ENCODE measurements around the gene STOML3. TPM values are rescaled to one million over a fixed set of nuclear protein-coding genes. Genes with fewer than 3 reads are reported as not detected.
A peak's percentile ranks its signal among the peaks of the same experiment; 100 is the strongest.

The STOML3 gene
- total RNA-seq, 2 donors from 2014 or later: not detected

- Mint-ChIP-seq H3K27ac (no peak overlapping the region), H3K9me3 (no peaks in the 10 kb centered on the region), H3K4me1 (ENCODE audit: low read depth) (no peaks in the 10 kb centered on the region), H3K36me3 (ENCODE audit: insufficient read depth in 2 of 2) (no peaks in the 10 kb centered on the region), H3K4me3 (no peak overlapping the region), H3K27me3 (ENCODE audit: low read depth) (peaks cover 4% of the 10 kb centered on the region)
- DNase-seq: no peak
- ATAC-seq (replicated peaks in 1 of 2): no peak
Measured at GRCh38 chr13:38969187-38969586, 21.4 kb downstream of the STOML3 start.

GRCh38 chr13:38967446-38967845, 23.2 kb downstream of the STOML3 start:
- peaks cover 7% of the 10 kb centered on the region for H3K27me3 Mint-ChIP-seq (ENCODE audit: low read depth)
- no peaks in the 10 kb centered on the region for H3K36me3 Mint-ChIP-seq (ENCODE audit: insufficient read depth in 2 of 2)
- H3K27ac Mint-ChIP-seq: no peak overlapping the region

GRCh38 chr13:38965281-38965680, 25.4 kb downstream of the STOML3 start:
- ATAC-seq (replicated peaks in 1 of 2) (no peak), DNase-seq (no peak)
- Mint-ChIP-seq H3K9me3 (peaks cover 0 to 4% of the 10 kb centered on the region in 2 donors), H3K4me3 (no peak overlapping the region), H3K36me3 (ENCODE audit: insufficient read depth in 2 of 2) (no peaks in the 10 kb centered on the region), H3K4me1 (ENCODE audit: low read depth) (no peaks in the 10 kb centered on the region), H3K27me3 (ENCODE audit: low read depth) (peaks cover 18% of the 10 kb centered on the region), H3K27ac (no peak overlapping the region)

More at GRCh38 chr13:38967446-38967845, 23.2 kb downstream of the STOML3 start:
- H3K4me1 Mint-ChIP-seq (ENCODE audit: low read depth): no peaks in the 10 kb centered on the region
- DNase-seq (no peak), ATAC-seq (replicated peaks in 1 of 2) (no peak)
- H3K4me3 Mint-ChIP-seq: no peak overlapping the region
- no peaks in the 10 kb centered on the region for H3K9me3 Mint-ChIP-seq

- no peak for DNase-seq
- H3K27me3 Mint-ChIP-seq (ENCODE audit: low read depth): peaks cover 18% of the 10 kb centered on the region
- H3K27ac Mint-ChIP-seq: no peak overlapping the region
- no peak overlapping the region for H3K4me3 Mint-ChIP-seq
- no peak for ATAC-seq (replicated peaks in 1 of 2)
- H3K36me3 Mint-ChIP-seq (ENCODE audit: insufficient read depth in 2 of 2): peaks cover 0 to 2% of the 10 kb centered on the region in 2 donors
- H3K9me3 Mint-ChIP-seq: peaks cover 0 to 4% of the 10 kb centered on the region in 2 donors
- H3K4me1 Mint-ChIP-seq (ENCODE audit: low read depth): no peaks in the 10 kb centered on the region
Measured at GRCh38 chr13:38960175-38960574, 30.5 kb downstream of the STOML3 start.

GRCh38 chr13:38957794-38958592, 32.6 kb downstream of the STOML3 start:
- Mint-ChIP-seq H3K36me3 (ENCODE audit: insufficient read depth in 2 of 2) (peaks cover 0 to 2% of the 10 kb centered on the region in 2 donors), H3K4me3 (no peak overlapping the region), H3K27ac (no peak overlapping the region), H3K4me1 (ENCODE audit: low read depth) (no peaks in the 10 kb centered on the region), H3K27me3 (ENCODE audit: low read depth) (peaks cover 26% of the 10 kb centered on the region), H3K9me3 (peaks cover 0 to 4% of the 10 kb centered on the region in 2 donors)
- ATAC-seq (replicated peaks in 1 of 2) (no peak), DNase-seq (no peak)

- H3K27ac Mint-ChIP-seq: no peak overlapping the region
- peaks cover 0 to 2% of the 10 kb centered on the region in 2 donors for H3K36me3 Mint-ChIP-seq (ENCODE audit: insufficient read depth in 2 of 2)
- no peak for DNase-seq
- H3K27me3 Mint-ChIP-seq (ENCODE audit: low read depth): peaks cover 16% of the 10 kb centered on the region
- no peak overlapping the region for H3K4me3 Mint-ChIP-seq
- no peak for ATAC-seq (replicated peaks in 1 of 2)
- H3K4me1 Mint-ChIP-seq (ENCODE audit: low read depth): peaks cover 17% of the 10 kb centered on the region
- no peaks in the 10 kb centered on the region for H3K9me3 Mint-ChIP-seq
Measured at GRCh38 chr13:38954844-38955243, 35.8 kb downstream of the STOML3 start.

GRCh38 chr13:38954291-38954690, 36.3 kb downstream of the STOML3 start:
- H3K27ac Mint-ChIP-seq: no peak overlapping the region
- DNase-seq: no peak
- H3K36me3 Mint-ChIP-seq (ENCODE audit: insufficient read depth in 2 of 2): peaks cover 0 to 2% of the 10 kb centered on the region in 2 donors
- H3K4me1 Mint-ChIP-seq (ENCODE audit: low read depth): peaks cover 17% of the 10 kb centered on the region
- H3K9me3 Mint-ChIP-seq: peaks cover 0 to 1% of the 10 kb centered on the region in 2 donors
- H3K27me3 Mint-ChIP-seq (ENCODE audit: low read depth): peaks cover 21% of the 10 kb centered on the region
- no peak overlapping the region for H3K4me3 Mint-ChIP-seq
- no peak for ATAC-seq (replicated peaks in 1 of 2)

- Mint-ChIP-seq H3K9me3 (peaks cover 0 to 1% of the 10 kb centered on the region in 2 donors), H3K4me1 (ENCODE audit: low read depth) (peaks cover 17% of the 10 kb centered on the region), H3K27ac (no peak overlapping the region), H3K27me3 (ENCODE audit: low read depth) (peaks cover 23% of the 10 kb centered on the region), H3K36me3 (ENCODE audit: insufficient read depth in 2 of 2) (peaks cover 0 to under 1% of the 10 kb centered on the region in 2 donors), H3K4me3 (no peak overlapping the region)
- no peak for ATAC-seq (replicated peaks in 1 of 2)
- no peak for DNase-seq
Measured at GRCh38 chr13:38952827-38953226, 37.8 kb downstream of the STOML3 start.

- Mint-ChIP-seq H3K27me3 (ENCODE audit: low read depth) (peaks cover 24% of the 10 kb centered on the region), H3K4me1 (ENCODE audit: low read depth) (peaks cover 17% of the 10 kb centered on the region), H3K36me3 (ENCODE audit: insufficient read depth in 2 of 2) (no peaks in the 10 kb centered on the region), H3K27ac (no peak overlapping the region), H3K9me3 (peaks cover 0 to 1% of the 10 kb centered on the region in 2 donors), H3K4me3 (peak overlapping the region; percentile 4 to 15)
- DNase-seq (peak; percentile 29 to 37), ATAC-seq (replicated peaks in 1 of 2) (peak; percentile 27 to 35)
Measured at GRCh38 chr13:38951525-38952313, 38.9 kb downstream of the STOML3 start.

GRCh38 chr13:38950987-38951386, 39.6 kb downstream of the STOML3 start:
- Mint-ChIP-seq H3K4me3 (no peak overlapping the region), H3K27ac (no peak overlapping the region), H3K27me3 (ENCODE audit: low read depth) (peaks cover 31% of the 10 kb centered on the region), H3K4me1 (ENCODE audit: low read depth) (peaks cover 17% of the 10 kb centered on the region), H3K36me3 (ENCODE audit: insufficient read depth in 2 of 2) (no peaks in the 10 kb centered on the region), H3K9me3 (peaks cover 0 to 1% of the 10 kb centered on the region in 2 donors)
- DNase-seq: no peak
- peak; percentile 64 to 72 for ATAC-seq (replicated peaks in 1 of 2)

GRCh38 chr13:38947054-38947453, 43.6 kb downstream of the STOML3 start:
- peaks cover 0 to 1% of the 10 kb centered on the region in 2 donors for H3K9me3 Mint-ChIP-seq
- no peak for DNase-seq
- H3K36me3 Mint-ChIP-seq (ENCODE audit: insufficient read depth in 2 of 2): no peaks in the 10 kb centered on the region
- peaks cover 22% of the 10 kb centered on the region for H3K27me3 Mint-ChIP-seq (ENCODE audit: low read depth)
- no peak overlapping the region for H3K27ac Mint-ChIP-seq
- H3K4me3 Mint-ChIP-seq: no peak overlapping the region
- no peak for ATAC-seq (replicated peaks in 1 of 2)
- H3K4me1 Mint-ChIP-seq (ENCODE audit: low read depth): peaks cover 9% of the 10 kb centered on the region

GRCh38 chr13:38944219-38944618, 46.4 kb downstream of the STOML3 start:
- no peak for DNase-seq
- no peak for ATAC-seq (replicated peaks in 1 of 2)
- H3K36me3 Mint-ChIP-seq (ENCODE audit: insufficient read depth in 2 of 2): no peaks in the 10 kb centered on the region
- H3K9me3 Mint-ChIP-seq: no peaks in the 10 kb centered on the region
- H3K4me3 Mint-ChIP-seq: no peak overlapping the region
- H3K27me3 Mint-ChIP-seq (ENCODE audit: low read depth): peaks cover 9% of the 10 kb centered on the region
- peaks cover 5% of the 10 kb centered on the region for H3K4me1 Mint-ChIP-seq (ENCODE audit: low read depth)
- H3K27ac Mint-ChIP-seq: no peak overlapping the region

GRCh38 chr13:38943231-38943630, 47.4 kb downstream of the STOML3 start:
- Mint-ChIP-seq H3K36me3 (ENCODE audit: insufficient read depth in 2 of 2) (no peaks in the 10 kb centered on the region), H3K4me3 (no peak overlapping the region), H3K4me1 (ENCODE audit: low read depth) (peaks cover 5% of the 10 kb centered on the region), H3K27me3 (ENCODE audit: low read depth) (peaks cover 9% of the 10 kb centered on the region), H3K27ac (no peak overlapping the region), H3K9me3 (no peaks in the 10 kb centered on the region)
- ATAC-seq (replicated peaks in 1 of 2) (no peak), DNase-seq (no peak)

Data from activated T-cell treated with anti-CD3 and anti-CD28 coated beads, Interleukin-2, amount 50 U/mL, for 72 hours (primary cell).